Muscle of back (tissue), 11 donors: ENCODE results near the gene ARRDC1. TPM values are rescaled to one million over a fixed set of nuclear protein-coding genes. Genes with fewer than 3 reads are reported as not detected.
"Not testable (repeated sequence)": the region's sequence is repeated elsewhere in the genome, so short reads cannot be mapped to it uniquely, and the experiment has no call there.

ENCODE experiments used
- DNase-seq, 3 donors: peaks; one replicate each; pipeline versions ENCODE4 v3.0.0 to v3.0.0-alpha.2; 2013
- polyA plus RNA-seq, 10 donors: library from polyadenylated mRNA; unstranded; fragments of 120-200 nt; gene quantifications; one replicate each; pipeline ENCODE4 v1.2.1, GENCODE V29; 2013; ENCODE audit not compliant: insufficient read length in 10 of 10

The ARRDC1 gene
- polyA plus RNA-seq, 10 donors, result 22.3 to 39.6 (median 33.2) TPM

GRCh38 chr9:137582286-137582860, 23.1 kb upstream of the ARRDC1 start:
- DNase-seq, result no peak

GRCh38 chr9:137583347-137583746, 22.1 kb upstream of the ARRDC1 start:
- DNase-seq, result no peak

GRCh38 chr9:137583957-137584356, 21.5 kb upstream of the ARRDC1 start:
- no peak for DNase-seq

- no peak for DNase-seq
Measured at GRCh38 chr9:137586854-137587253, 18.6 kb upstream of the ARRDC1 start.

- no peak for DNase-seq
Measured at GRCh38 chr9:137588311-137588710, 17.2 kb upstream of the ARRDC1 start.

- no peak for DNase-seq
Measured at GRCh38 chr9:137588891-137589290, 16.6 kb upstream of the ARRDC1 start.

- no peak for DNase-seq
Measured at GRCh38 chr9:137589441-137590122, 15.9 kb upstream of the ARRDC1 start.

GRCh38 chr9:137590123-137590468, 15.4 kb upstream of the ARRDC1 start:
- DNase-seq, result no peak

GRCh38 chr9:137590469-137591383, 14.8 kb upstream of the ARRDC1 start, which contains the start of gene ZMYND19:
TSS of gene ZMYND19 (minus strand) at chr9:137590512. CDS start at chr9:137590263, 249 bp downstream.
- DNase-seq, result peak; percentile 92 to 95 (median 94)

- DNase-seq, result no peak
Measured at GRCh38 chr9:137592767-137593166, 12.7 kb upstream of the ARRDC1 start.

- no peak for DNase-seq
Measured at GRCh38 chr9:137593176-137593575, 12.3 kb upstream of the ARRDC1 start.

GRCh38 chr9:137596577-137596976, 8.9 kb upstream of the ARRDC1 start:
- DNase-seq, result not testable (repeated sequence)

GRCh38 chr9:137598943-137599342, 6.5 kb upstream of the ARRDC1 start:
- no peak for DNase-seq

GRCh38 chr9:137602661-137603060, 2.8 kb upstream of the ARRDC1 start:
- no peak for DNase-seq

GRCh38 chr9:137603879-137604278, 1.6 kb upstream of the ARRDC1 start:
- no peak for DNase-seq

GRCh38 chr9:137604345-137605086, 970 bp upstream of the ARRDC1 start:
- no peak for DNase-seq

- no peak for DNase-seq
Measured at GRCh38 chr9:137606005-137606621, 627 bp downstream of the ARRDC1 start.

- no peak for DNase-seq
Measured at GRCh38 chr9:137606734-137607138, 1.2 kb downstream of the ARRDC1 start.

- no peak for DNase-seq
Measured at GRCh38 chr9:137607141-137607857, 1.8 kb downstream of the ARRDC1 start.

GRCh38 chr9:137610944-137611343, 5.5 kb downstream of the ARRDC1 start:
- DNase-seq, result no peak
